ENCODE results near the gene PRKACA.

DNA sequence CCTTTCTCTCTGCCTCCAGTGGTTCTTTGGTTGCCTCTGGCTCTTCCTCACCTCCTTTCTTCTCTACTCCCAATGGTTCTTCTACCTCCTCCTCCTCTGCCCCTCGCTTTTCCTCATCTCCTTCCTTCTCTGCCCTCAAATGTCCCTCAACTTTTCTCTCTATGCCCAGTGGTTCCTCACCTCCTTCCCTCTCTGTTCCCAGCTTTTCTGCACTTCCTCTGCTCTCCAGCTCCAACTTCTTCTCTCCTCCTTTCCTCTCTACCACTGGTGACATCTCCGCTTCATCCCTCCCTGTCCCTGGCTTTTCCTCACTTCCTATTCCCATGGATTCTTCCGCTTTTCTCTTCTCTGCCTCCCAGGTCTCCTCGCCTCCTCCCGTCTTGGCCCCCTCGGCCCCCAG lies 63.5 kb downstream of the PRKACA start:
- TF ChIP-seq ZNF274 (IDR thresholded peaks at IDR 0.05; ENCODE audit: low read depth, low read length) (no peak), YY1 (IDR thresholded peaks at IDR 0.05; ENCODE audit: insufficient read depth, insufficient read length) (no peak), SUZ12 (IDR thresholded peaks at IDR 0.05; ENCODE audit: extremely low read depth, insufficient read depth, insufficient read length) (no peak)
